HG03064 (cell line): ENCODE measurements around the gene NFIA.

ENCODE experiments used
- ATAC-seq: cut with Tn5 transposase; IDR thresholded peaks from one replicate; pipeline ENCODE4 v1.9.1; 2021; ENCODE audit warnings: low read depth; ENCODE audit not compliant: unreplicated experiment

Gene NFIA

DNA sequence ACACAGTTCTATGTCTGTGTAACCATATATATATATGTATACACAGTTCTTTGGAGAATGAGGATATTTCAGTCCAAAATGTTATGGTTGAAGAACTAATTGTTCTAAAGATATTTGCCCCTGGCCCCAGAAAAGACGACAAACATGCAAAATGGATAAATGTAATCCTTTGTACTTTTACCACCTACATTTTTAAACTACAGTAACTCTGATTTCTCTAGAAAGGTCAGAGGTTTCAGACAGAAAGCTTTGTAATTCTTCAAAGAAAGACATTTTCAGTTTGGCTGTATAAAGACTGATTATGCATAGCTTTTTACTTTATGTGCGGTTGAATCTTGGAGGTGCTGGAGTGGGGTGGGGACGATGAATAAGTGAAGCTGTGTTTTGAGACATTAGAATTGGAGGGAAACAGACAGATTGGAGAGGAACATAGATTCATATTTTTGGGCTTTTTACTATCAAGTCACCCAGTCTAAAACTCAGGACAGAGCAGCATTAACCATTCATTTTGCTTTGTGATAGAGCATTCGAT lies 16.6 kb downstream of the NFIA start:
- ATAC-seq: no peak

DNA sequence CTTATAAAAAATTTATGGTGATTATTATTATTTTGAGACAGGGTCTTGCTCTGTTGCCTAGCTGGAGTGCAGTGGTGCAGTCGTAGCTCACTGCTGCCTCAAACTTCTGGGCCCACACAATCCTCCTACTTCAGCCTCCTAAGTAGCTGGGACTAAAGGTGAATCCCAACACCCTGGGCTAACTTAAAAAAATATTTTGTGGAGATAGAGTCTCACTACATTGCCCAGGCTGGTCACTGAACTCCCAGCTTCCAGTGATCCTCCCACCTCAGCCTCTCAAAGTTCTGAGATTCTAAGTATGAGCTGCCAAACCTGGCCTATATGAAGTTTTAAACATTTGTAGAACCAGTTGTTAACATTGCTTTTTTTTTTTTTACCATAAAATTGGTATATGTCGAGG lies 18.2 kb downstream of the NFIA start:
- no peak for ATAC-seq

DNA sequence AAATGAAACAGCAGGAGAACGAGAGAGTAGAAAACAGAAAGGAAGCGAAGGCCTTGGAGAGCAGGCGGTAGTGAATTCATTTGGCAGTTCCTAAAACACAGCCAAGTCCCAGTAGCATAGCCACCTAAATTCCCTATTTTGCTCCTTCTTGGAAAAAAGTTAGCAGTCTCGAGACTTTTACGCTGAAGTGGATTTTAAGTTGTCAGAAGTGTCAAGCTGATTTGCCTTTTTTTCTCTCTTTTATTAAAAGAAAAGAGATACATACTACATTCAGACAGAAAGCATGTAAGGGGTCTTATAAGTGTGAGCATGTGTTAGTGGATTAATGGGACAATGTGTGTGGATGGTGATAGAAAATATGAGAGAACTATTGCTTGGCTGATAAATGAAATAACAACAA lies 19.2 kb downstream of the NFIA start:
- ATAC-seq: no peak

DNA sequence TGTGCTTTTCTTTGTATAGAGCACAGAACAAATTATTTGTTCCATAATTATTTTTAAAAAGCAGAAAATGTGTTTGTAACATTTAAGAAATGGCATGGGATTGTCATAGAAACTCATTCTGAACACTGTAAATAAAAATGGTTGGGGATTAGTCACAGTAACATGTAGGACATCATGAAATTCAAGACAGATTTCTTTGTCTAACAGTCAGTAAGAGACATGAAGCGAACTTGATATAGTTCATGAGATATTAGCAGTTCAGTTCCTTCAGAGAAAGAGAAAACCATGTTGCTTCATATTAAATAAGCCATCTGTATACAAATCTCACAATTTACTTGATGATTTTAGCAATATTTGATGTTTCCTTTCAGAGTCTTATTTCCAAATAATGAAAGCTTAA lies 19.7 kb downstream of the NFIA start:
- no peak for ATAC-seq

DNA sequence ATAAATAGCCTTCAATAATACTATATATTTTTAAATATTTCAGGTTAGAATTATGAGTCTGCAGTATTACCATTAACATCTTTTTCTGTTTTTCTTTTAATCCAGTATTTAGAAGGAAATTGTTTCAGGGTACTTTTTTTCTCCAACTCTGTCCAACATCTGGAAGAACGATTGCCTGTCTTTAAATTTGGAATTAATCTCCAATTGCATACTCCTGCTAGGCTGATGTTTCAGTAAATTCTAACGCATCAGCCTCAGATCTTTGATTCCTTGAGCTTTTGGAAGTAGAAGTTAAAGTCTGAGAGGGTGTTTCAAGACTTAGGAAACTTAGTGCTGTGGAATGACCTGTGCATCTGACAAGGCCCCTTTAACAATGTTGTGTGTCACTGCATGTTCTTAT lies 20.3 kb downstream of the NFIA start:
- no peak for ATAC-seq

DNA sequence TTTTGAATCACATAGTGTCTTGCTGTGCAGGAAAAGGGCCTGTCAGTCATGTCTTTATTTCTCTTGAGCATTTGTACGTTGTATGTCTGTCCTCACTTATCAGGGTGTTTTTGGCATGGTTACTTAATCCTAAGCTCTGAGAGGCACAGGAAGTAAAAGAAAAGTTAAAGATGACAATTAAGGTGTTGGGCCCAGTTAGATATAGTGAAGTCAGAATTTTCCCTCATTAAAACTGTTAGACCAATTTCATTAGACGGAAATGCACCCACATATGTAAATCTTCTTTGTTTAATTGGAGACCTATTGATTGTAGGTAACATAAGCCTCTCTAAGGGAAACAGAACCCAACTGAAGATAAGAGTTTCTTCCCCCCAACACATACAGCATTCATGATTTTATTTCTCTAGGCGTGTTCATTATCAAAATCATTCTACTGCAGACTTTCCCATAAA lies 21.9 kb downstream of the NFIA start:
- no peak for ATAC-seq

DNA sequence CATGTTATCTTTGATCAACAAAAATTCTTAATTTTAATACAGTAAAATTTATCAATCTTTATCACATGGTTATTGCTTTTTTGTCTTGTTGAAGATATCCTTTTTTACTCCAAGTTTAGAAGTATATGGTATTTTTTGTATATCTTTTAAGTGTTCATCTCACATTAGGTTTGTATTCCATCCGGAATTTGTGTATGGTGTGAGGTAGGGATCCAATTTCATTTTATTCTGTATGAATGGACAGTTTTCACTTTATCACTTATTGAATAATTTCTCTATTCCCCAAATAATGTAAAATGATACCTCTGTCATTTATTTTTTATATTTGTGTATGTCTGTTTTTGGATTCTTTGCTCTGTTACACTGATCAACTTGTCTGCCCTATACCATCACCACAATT lies 25.3 kb downstream of the NFIA start:
- no peak for ATAC-seq

DNA sequence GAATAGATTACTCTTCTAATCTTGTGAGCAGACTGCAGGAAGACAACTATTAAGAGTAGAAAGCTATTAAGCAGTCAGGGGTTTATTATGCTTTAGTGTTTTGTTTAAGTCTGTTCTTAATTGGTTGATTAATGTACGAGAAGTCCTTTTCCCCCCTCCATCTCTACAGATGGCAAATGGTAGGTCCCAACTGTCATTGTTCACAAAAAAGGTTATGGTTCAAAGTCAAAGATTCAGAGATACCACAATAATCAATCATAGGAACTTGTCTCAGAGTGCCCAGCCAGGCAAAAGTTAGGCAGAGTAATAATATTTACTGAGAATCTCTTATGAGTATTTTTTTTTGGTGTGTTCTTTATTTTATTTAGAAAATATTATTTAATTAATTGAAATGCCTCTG lies 26.8 kb downstream of the NFIA start:
- ATAC-seq: no peak

DNA sequence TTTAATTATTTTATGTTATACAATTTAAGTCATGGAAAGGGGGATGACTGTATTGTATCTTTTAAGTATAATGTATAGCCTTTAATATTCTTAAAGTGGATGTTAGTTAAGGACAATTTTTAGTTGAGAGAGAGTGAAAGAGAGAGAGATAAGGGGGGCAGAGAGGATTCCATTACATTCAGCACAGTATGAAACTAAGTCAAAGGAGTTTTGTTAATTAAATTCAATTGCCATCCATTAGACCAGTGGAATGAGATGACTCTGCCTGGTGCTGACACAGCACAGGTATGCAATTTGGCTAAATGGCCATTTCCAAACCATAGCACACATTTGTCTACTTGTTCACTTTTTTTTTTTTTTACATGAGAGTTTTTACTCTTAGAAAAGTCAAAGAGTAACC lies 27.5 kb downstream of the NFIA start:
- ATAC-seq: no peak

DNA sequence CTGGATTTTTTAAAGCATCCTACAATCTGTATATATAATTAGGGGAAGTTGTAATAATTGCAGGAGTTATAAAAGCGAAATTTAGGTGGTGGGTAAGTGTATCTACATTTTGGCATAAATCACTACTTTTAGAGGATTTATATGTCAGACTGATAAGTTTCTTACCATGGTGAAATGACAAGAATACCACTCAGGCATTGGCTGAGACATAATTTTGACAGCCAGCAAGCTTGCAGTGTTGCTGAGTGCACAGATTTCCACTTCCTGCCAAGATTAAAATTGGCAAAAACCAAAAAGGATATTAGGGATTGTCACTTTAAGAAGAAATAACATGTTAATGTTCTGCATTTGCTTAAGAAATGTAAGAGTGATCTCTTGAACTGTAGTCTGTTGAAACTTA lies 28.2 kb downstream of the NFIA start:
- ATAC-seq: no peak

DNA sequence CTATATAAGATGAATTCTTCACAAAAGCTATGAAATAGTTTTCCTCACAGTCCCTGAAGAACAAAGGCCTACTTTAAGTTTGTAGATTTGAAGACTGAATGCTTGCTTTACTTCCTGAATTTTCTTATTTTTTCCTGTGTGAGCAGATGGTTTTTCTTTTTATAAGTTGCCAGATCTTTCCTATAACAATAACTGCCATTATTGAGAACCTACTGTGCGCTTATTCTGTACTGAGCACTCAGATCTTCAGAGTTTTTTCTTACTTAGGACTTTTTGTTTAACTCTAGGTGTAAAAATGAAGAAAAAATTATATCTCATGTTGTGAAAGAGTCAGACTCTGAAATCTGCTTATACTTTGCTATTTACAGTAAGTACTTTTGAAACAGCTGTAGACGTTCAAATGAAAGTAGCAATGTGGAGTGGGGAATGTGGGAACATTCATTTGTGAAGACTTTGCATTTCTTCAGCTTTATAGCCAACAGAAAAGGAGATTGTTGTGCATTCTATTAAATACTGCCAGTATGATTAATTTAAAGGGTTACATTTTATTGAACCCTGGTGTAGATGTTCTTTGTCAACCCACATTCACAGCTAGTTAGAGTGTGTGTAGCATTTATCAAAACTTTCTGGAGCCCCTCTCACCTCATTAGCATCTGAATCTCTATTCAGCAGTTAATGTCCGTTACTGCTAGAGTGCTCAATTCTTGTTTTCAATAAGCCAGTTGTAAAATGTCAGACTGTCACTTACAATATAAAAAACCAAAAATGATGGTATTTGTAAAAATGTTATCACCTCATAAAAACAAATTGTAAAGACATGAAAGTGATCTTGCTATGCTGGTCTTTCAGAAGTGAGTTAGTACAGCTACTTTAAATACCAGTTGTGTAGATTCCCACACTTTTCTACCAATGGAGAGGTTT lies 29.0 kb downstream of the NFIA start:
- no peak for ATAC-seq

DNA sequence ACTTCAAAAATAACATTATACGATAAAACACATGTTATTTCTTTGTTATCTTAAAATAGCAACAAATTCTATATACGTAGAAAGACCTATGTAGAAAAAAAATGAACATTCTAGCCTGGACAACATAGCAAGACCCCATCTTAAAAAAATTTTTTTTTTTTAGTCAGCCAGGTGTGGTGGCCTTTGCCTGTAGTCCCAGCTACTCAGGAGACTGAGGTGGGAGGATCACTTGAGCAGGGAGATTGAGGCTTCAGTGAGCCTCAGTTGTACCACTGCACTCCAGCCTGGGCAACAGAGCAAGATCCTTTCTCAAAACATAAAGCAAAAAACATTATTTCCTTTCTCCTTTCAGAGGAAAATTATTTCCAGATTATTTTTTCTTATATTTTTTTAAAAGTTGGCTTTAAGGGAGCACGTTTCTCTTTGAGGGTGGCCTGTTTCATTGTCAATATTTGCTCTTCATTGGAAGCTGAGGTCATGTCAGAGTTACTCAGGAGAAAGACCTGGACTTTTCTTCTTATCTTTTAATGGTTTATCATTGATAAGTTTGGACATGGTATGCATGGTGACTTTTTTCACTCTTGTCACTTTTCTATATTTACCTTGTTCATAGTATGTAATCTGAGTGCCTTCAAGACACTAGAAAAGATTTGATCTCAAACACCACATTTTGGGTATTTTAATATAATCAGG lies 32.0 kb downstream of the NFIA start:
- no peak for ATAC-seq

DNA sequence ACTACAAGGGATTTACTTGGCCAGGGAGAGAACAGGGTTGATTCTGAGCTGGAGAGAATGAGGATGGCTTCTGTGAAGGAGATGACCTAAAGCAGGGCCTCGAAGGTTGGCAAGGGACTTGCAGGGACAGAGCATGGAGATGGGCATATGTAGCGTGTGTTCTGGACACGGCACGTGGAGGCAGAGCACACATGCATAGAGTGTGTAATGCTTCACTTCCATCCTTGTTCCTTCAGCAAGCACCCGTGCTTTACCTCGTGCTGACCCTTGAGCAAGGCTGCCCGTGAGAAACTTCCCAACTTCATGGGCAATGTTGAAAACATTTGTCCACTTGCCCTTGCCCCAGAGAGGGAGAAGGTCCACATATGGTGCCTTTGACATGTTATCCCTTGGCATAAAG lies 33.1 kb downstream of the NFIA start:
- no peak for ATAC-seq

DNA sequence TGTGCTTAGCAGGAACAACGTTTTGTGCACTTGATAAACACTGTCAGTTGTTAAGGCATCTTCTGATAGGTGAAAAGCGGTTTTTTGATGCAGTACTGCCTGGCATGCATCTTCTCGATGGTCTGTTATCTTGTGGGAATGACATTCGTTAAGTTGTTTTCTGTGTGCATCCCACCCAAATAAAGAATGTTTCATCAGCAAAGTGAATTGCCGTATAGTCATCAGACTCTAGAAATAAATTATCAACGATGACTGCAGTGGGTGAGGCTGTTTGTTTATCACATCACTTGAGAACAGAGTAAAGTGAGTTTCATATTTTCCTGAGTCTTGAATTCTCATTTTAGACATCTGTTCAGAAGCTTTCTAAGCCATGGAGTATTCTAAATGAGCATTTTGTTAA lies 34.1 kb downstream of the NFIA start:
- no peak for ATAC-seq

DNA sequence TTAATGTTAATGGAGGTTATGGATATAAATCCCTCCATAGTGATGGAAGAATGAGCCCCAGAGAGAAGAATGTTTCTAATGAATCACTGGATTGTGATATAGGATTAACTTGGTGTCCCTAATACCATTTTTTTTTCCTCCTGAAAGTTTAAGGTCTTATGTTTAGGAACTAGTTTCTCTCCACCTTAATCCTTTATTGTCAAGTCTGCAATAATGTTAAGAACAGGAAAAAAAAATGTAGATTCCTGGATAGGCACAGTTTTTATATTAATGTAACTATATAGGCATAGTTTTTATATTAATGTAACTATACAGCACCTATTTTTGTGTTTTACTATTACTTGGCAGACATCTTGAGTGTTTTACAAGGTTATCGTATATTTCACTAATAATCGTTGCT lies 34.9 kb downstream of the NFIA start:
- ATAC-seq: no peak

DNA sequence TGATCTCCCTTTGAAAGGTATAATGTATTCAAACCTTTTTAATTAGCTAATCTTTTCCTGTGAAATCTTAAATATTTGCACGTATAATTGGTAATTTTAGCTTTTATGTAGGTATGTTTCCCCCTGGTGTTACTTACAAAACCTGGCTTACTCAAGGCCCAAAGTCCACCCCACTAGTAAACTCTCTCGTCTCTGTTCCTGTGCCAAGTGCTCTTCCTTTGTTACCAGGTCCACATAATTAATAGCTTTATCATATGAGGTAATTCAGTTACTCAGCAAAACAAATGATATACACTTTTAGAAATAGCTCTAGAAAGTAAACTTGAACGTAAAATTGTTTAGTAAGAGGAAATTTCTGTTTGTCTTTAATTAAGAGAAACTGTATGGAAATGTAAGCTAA lies 36.7 kb downstream of the NFIA start:
- no peak for ATAC-seq

DNA sequence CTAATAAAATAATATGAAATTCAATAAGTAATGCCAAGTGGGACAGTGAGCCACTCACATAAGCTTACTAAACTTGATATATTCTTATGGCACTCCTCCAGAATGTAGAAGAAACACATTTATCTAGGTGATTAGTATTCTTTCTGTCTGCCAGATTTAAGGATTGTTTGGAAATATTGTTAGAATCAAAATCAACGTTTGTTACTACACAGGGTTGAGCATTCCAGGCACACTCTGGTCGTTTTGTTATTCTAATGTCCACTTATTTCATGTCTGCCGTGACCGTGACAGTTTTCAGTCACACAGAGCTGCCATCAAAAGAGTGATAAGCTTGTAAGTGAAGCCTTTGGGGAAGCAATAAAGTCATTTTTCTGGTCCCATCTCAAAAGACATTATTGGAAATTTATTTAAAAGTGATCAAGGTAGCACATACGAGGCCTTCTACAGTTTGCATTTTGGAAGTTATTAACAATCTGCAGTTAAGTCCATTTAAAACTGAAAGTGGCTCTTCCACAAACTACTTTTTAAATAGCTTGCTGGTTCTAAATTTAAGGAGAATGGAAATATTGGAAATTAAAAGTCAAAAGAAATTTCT lies 38.0 kb downstream of the NFIA start:
- no peak for ATAC-seq

DNA sequence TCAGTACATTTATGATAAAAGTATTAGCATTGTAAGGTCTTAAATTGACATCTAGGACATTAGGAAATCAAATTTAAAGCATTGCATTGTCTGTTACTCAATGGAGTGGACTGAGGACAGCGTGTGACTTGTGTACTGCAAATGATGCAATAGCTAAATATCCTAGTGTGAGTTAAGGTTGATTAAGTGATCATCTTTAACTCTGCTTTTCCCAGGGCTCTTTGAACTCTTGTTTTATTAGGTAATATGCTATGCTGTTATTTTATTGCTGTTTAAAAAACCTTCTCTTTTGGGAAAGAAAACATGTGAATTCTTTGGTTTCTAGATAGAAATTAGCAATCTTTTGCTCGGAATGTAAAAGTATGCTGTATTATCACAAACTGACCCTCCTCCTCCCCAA lies 38.6 kb downstream of the NFIA start:
- no peak for ATAC-seq

DNA sequence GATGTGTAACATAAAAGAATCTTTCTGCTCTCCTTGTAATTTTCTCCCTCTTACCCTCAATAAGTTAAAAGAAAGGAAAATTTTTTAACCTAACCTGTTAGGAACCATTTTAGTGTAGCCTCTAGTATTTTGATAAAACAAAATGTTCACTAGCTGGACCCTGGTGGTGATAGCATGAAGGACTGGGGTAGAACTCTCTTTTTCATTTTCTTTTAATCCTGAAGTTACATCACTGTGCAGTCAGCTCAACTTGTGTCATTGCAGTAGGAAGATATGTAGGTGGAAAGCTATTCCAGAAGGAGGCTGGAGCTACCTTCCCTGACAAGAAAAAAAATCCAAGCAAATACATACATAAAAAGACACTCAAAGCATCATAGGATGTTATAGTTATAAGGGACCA lies 39.3 kb downstream of the NFIA start:
- no peak for ATAC-seq

DNA sequence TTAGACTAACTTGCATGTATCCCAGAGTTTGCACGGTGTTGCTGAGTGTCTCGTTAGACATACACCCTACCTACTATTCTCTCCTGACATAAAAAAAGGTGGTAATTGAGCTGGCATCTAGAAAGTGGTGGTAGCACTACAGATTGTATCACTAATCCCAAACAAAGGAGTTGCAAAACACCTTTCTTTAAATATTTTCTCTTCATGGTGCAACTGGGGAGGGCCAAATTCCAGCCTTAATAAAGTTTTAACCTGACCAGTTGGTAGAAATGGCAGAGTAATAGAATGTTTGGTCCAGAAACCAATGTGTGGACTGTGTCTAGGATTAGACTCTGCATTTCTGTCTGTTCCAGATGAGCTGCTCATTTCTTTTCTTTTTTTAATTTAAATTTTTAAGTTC lies 40.0 kb downstream of the NFIA start:
- no peak for ATAC-seq

DNA sequence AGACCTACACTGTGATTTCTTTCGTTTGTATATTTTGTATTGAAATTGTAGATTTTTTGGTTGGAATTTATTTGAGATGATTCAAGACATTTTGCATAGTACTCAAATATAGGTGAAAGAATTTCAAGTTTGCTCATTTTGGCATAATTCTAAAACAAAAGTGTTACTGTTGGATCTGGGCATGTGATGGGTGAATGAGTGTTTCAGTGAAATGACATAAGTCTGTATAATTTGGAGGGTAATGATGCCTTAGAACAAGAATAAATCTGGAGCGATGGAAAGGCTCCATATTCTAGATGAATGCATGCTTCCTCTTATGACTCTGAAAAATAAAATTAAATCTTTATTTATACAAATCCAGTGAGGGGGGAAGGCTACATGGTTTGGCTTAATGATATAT lies 41.0 kb downstream of the NFIA start:
- no peak for ATAC-seq
